AG08396 (cell line): ENCODE measurements around the gene STX12.
"Not testable (repeated sequence)": the region's sequence is repeated elsewhere in the genome, so short reads cannot be mapped to it uniquely, and the experiment has no call there.

Experiments used
- DNase-seq: peaks from one replicate; pipeline ENCODE4 v3.0.0; 2012; ENCODE audit warnings: low spot score, mixed read lengths

STX12 gene

DNA sequence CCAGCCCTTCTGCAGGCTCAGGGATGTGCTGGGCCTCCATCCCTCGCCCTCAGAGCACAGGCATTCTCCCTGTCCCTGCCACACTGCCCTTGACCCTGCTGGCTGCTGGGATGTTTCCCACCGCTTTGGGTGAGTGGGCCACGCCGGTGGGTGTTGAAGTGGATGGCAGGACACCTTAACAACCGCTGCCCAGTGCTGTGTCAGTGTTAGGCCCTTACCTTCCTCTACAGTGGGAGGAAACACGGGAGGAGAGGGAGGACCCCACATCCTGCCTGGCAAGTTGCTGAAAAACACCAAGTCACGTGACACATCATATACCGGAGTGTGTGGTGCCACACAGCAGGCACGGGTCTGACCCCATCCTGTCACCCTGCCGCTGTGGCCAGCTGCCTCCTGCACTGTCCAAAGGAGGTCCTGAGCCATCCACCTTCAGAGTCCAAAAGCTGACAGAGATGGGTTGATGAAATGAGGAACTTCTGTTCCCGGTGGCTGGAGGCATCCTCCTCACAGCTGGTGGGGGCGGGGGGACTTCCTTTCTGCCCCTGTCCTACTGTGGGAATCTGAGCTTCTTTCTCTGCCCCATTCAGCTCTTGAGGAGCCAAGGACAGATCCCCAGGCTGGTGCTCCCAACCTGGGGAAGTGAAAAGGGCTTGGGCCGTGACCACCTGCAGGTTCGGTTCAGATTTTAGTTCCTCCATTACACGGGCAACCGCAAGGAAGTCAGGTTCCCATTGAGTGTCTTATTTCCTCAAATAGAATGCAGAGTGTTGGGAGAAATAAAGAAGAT, 96.1 kb downstream of the STX12 start:
- DNase-seq = no peak

DNA sequence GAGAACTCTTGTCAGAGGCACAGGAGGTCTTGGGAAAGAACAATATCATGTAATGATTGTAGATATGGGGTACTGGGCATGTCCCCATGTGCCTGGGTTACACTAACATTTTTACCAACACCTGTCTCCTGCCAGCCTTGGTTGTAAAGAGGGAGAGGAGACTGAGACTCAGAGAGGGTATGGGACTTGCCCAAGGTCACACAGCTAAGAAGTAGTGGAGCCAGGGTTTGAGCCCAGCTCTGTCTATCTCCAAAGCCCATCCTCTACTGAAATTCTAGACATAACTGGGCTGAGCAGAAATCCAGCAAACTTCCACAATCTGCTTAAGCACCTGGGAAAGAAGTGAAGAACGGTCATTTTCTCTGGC, 96.7 kb downstream of the STX12 start:
- no peak for DNase-seq

DNA sequence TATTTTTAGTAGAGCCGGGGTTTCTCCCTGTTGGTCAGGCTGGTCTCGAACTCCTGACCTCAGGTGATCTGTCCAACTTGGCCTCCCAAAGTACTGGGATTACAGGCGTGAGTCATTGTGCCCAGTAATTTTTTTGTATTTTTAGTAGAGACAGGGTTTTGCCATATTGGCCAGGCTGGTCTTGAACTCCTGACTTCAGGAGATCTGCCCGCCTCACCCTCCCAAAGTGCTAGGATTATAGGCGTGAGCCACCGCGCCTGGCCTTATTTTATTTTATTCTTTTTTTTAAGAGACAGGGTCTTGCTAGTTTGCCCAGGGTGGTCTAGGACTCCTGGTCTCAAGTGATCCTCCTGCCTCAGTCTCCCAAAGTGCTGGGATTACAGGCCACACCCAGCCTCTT, 98.1 kb downstream of the STX12 start:
- DNase-seq = not testable (repeated sequence)

DNA sequence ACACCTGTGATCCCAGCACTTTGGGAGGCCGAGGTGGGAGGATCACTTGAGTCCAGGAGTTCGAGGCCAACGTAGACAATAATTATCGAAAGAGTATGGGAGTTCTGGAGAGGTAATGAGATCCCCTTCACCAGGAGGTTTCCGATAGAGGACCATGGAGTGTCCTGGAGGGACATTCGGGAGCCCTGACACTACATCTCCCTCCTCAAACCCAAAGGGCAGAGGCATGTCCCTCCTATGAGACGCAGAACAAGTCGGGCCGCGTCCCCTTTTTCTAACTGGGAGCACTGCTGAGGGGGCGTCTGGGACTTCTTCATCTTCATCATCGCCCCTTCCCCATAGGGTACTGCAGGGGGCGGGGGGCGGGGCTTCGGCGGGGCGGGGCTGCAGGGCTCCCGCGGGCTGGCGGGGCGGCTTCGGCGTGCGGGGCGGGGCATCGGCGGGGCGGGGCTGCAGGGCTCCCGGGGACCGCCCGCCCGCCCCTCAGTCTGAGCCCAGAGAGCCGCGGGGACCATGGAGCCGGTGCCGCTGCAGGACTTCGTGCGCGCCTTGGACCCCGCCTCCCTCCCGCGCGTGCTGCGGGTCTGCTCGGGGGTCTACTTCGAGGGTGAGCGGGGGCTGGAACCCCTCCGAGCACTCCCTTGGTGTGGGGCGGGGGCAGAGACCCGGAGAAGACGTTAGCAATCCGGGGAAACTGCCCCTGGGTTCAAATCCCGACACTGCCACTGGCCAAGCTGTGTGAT, 99.2 kb downstream of the STX12 start, which contains the start of gene THEMIS2:
THEMIS2 (plus strand) TSS at position 486 of the 743 bp plus-strand sequence; CDS start at position 514, 28 bp downstream.
- peak; percentile 88 for DNase-seq

DNA sequence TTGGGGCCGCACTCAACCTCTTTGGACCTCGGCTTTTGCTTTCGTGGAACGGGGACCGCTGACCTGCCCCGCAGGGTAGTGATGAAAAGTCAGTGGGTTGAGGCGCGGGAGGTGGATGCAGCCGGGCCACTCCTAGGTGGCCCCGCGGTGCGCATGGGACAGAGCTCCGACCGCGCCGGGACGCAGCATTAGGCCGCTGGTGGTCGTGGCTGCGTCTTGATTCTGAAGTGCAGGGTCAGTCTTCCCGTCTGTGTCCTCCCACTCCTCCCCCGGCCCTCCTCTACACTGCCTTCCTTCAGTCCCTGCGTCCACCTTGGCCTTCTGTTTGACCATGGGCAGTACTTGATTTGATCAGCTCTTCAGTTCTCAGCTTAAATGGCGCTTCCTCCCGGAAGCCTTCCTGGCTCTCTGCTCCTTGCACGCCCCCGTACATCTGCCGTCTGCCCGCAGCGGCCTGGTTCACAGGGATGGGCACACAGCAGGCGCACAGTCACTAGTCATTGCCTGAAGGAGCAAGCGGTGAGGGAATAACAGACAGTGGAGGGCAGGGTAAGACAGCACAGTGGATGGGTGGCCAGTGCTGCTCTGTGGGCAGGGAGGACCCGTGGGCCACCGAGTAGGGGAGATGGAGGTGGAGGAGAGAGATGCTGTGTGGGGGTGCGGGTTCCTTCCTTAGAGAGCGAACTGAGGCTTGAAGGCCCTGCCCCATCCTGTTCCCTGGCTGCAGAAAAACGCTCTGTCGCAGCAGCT, 100.0 kb downstream of the STX12 start:
- DNase-seq = no peak

DNA sequence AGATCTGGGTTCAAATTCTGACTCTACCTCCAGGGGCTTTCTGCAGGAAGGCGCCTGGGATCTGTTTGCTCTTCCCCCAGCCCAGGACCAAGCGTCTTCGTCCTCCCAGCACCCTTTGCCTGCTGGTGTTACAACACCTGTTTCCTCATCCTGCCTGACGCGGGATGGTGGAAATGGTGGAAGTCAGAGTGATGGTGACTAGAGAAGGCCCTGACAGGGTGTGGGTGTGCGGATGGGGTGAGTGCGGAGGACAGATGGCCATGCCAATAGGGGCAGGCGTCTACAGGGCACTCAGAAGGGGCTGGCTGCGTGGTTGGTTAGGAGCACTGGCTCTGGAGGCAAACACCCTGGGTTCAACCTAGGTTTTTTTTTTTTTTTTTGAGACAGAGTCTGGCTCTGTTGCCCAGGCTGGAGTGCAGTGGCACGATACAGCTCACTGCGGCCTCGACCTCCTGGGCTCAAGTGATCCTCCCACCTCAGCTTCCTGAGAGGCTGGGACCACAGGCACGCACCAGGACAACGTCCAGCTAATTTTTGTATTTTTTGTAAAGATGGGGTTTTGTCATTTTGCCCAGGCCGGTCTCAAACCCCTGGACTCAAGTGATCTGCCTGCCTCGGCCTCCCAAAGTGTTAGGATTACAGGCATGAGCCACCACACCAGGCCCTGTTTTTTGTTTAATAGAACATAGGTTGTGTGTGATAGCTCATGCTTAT, 100.8 kb downstream of the STX12 start:
- DNase-seq = no peak
